HEK293 (cell line): ENCODE results near the gene DNAAF5.
"Not testable (repeated sequence)": the region's sequence is repeated elsewhere in the genome, so short reads cannot be mapped to it uniquely, and the experiment has no call there.

ENCODE experiments used
- CTCF ChIA-PET: fragments of 350-600 bp; formaldehyde crosslinking; extraction: SDS; loops from one replicate; lab custom pipeline; 2021; ENCODE audit warnings: antibody characterized with exemption; lab: Yijun Ruan, JAX
- POLR2A ChIA-PET: fragments of 300-600 bp; formaldehyde crosslinking; extraction: SDS; loops from one replicate; lab custom pipeline; 2020; ENCODE audit warnings: antibody characterized with exemption, inconsistent platforms; lab: Yijun Ruan, JAX
- H3K27ac ChIP-seq: fragments of 200-500 bp; sonication (Bioruptor generic); 2 replicates; pipeline ENCODE4 v1.5.1; 2014; ENCODE audit warnings: low read depth, low read length, control low read depth, inconsistent platforms; ENCODE audit errors: extremely low read depth
- H3K36me3 ChIP-seq, 2 experiments: fragments of 200-500 bp in 1 of 2; sonication (Bioruptor generic) in 1 of 2; 1 replicate in 1 of 2; 2 replicates in 1 of 2; pipeline ENCODE4 v1.5.1; 2014 to 2017; ENCODE audit warnings: inconsistent platforms in 2 of 2, low read length in 2 of 2; ENCODE audit not compliant: control insufficient read depth in 2 of 2, insufficient read depth in 1 of 2
- H3K4me1 ChIP-seq: fragments of 200-500 bp; sonication (Bioruptor generic); 2 replicates; pipeline ENCODE4 v1.5.1; 2014; ENCODE audit warnings: mild to moderate bottlenecking, low read length, inconsistent platforms; ENCODE audit not compliant: control insufficient read depth, insufficient read depth
- H3K4me3 ChIP-seq: 2 replicates; pipeline ENCODE4 v1.5.1; 2011; ENCODE audit warnings: low read depth, mild to moderate bottlenecking, control low read depth, low read length, moderate library complexity
- H3K9me3 ChIP-seq: fragments of 200-500 bp; sonication (Bioruptor generic); 2 replicates; pipeline ENCODE4 v1.5.1; 2014; ENCODE audit warnings: low read depth, low read length, inconsistent platforms; ENCODE audit not compliant: control insufficient read depth, insufficient read depth
- BCL11A ChIP-seq: fragments of 450-650 bp; formaldehyde crosslinking; IDR thresholded peaks from 2 replicates; pipeline ENCODE4 v1.5.1; 2016; ENCODE audit warnings: low read depth, missing biosample characterization, missing genetic modification characterization
- GLIS1 ChIP-seq: fragments of 450-650 bp; formaldehyde crosslinking; IDR thresholded peaks from 2 replicates; pipeline ENCODE4 v1.5.1; 2016; ENCODE audit warnings: missing biosample characterization, missing genetic modification characterization
- KLF1 ChIP-seq: fragments of 450-650 bp; formaldehyde crosslinking; IDR thresholded peaks from 2 replicates; pipeline ENCODE4 v1.5.1; 2016; ENCODE audit warnings: missing biosample characterization, missing genetic modification characterization
- ZBTB21 ChIP-seq: fragments of 450-650 bp; formaldehyde crosslinking; IDR thresholded peaks from 2 replicates; pipeline ENCODE4 v1.5.1; 2017; ENCODE audit warnings: missing biosample characterization, missing genetic modification characterization
- ZBTB6 ChIP-seq: fragments of 450-650 bp; formaldehyde crosslinking; IDR thresholded peaks from 2 replicates; pipeline ENCODE4 v1.5.1; 2017; ENCODE audit warnings: missing biosample characterization, missing genetic modification characterization
- ZEB2 ChIP-seq: fragments of 450-650 bp; formaldehyde crosslinking; IDR thresholded peaks from 2 replicates; pipeline ENCODE4 v1.5.1; 2016; ENCODE audit warnings: missing biosample characterization, missing genetic modification characterization
- ZNF146 ChIP-seq: fragments of 450-650 bp; formaldehyde crosslinking; IDR thresholded peaks from 2 replicates; pipeline ENCODE4 v1.5.1; 2016; ENCODE audit warnings: missing biosample characterization, missing genetic modification characterization
- ZNF18 ChIP-seq: fragments of 450-650 bp; formaldehyde crosslinking; IDR thresholded peaks from 2 replicates; pipeline ENCODE4 v1.5.1; 2016; ENCODE audit warnings: missing biosample characterization, missing genetic modification characterization
- ZNF2 ChIP-seq: fragments of 450-650 bp; formaldehyde crosslinking; IDR thresholded peaks from 2 replicates; pipeline ENCODE4 v1.5.1; 2016; ENCODE audit warnings: missing biosample characterization, missing genetic modification characterization
- ZNF221 ChIP-seq: fragments of 450-650 bp; formaldehyde crosslinking; IDR thresholded peaks from 2 replicates; pipeline ENCODE4 v1.5.1; 2017; ENCODE audit warnings: missing biosample characterization, missing genetic modification characterization, borderline replicate concordance
- ZNF266 ChIP-seq: fragments of 450-650 bp; formaldehyde crosslinking; IDR thresholded peaks from 2 replicates; pipeline ENCODE4 v1.5.1; 2016; ENCODE audit warnings: missing biosample characterization, missing genetic modification characterization, low read depth
- ZNF354C ChIP-seq: fragments of 450-650 bp; formaldehyde crosslinking; IDR thresholded peaks from 2 replicates; pipeline ENCODE4 v1.5.1; 2016; ENCODE audit warnings: missing biosample characterization, missing genetic modification characterization, low read depth, borderline replicate concordance
- ZNF449 ChIP-seq: fragments of 450-650 bp; formaldehyde crosslinking; IDR thresholded peaks from 2 replicates; pipeline ENCODE4 v1.5.1; 2017; ENCODE audit warnings: missing biosample characterization, mild to moderate bottlenecking, missing genetic modification characterization, moderate library complexity
- ZSCAN23 ChIP-seq: fragments of 450-650 bp; formaldehyde crosslinking; IDR thresholded peaks from 2 replicates; pipeline ENCODE4 v1.5.1; 2016; ENCODE audit warnings: missing biosample characterization, missing genetic modification characterization

The DNAAF5 gene

GRCh38 chr7:742791-743190 lies 16.3 kb downstream of the DNAAF5 start:
- TF ChIP-seq ZBTB6 (tag by site-specific recombination) (no peak), ZEB2 (tag by site-specific recombination) (no peak), ZNF2 (tag by site-specific recombination) (no peak), ZNF18 (no peak), GLIS1 (tag by site-specific recombination) (no peak), ZSCAN23 (tag by site-specific recombination) (no peak), KLF1 (tag by site-specific recombination) (no peak), ZNF449 (no peak), ZNF354C (tag by site-specific recombination) (no peak), ZBTB21 (tag by site-specific recombination) (no peak), ZNF221 (tag by site-specific recombination) (no peak), ZNF266 (tag by site-specific recombination) (no peak), BCL11A (tag by site-specific recombination) (no peak)
- TF ChIP-seq, all 188 proteins: peak for 0
- no peak overlapping the region for H3K4me3 ChIP-seq
- peaks cover 7 to 49% of the 10 kb centered on the region in 2 experiments; a peak in 2 of 3 replicates for H3K36me3 ChIP-seq
- ChIA-PET CTCF (interaction anchor here (0.6 to 1.0 kb wide), 2 partner anchors 131 to 377 kb away, joined by 4 to 5 read pairs; no protein-coding TSS in a partner anchor), POLR2A (interaction anchor here (1.1 kb wide), 1 partner anchor 12 kb away, joined by 3 read pairs; no protein-coding TSS in a partner anchor)
- H3K9me3 ChIP-seq: no peaks in the 10 kb centered on the region
- H3K27ac ChIP-seq: no peak overlapping the region
- H3K4me1 ChIP-seq: no peaks in the 10 kb centered on the region

GRCh38 chr7:743341-744127 lies 17.0 kb downstream of the DNAAF5 start:
- H3K4me1 ChIP-seq, H3K27ac ChIP-seq, H3K9me3 ChIP-seq, H3K4me3 ChIP-seq, POLR2A ChIA-PET, CTCF ChIA-PET: not testable (repeated sequence)
- peaks cover 7 to 49% of the 10 kb centered on the region in 2 experiments; a peak in 2 of 3 replicates for H3K36me3 ChIP-seq

GRCh38 chr7:744128-744520 lies 17.6 kb downstream of the DNAAF5 start:
- H3K4me1 ChIP-seq: not testable (repeated sequence)
- TF ChIP-seq ZNF146: peak; percentile 91
- TF ChIP-seq, all 188 proteins: peak for 1; not testable (repeated sequence) for 187
- H3K27ac ChIP-seq, POLR2A ChIA-PET, H3K4me3 ChIP-seq, H3K9me3 ChIP-seq, CTCF ChIA-PET: not testable (repeated sequence)
- H3K36me3 ChIP-seq: peaks cover 7 to 53% of the 10 kb centered on the region in 2 experiments; a peak in 2 of 3 replicates
